T47D (cell line): ENCODE results near the gene MRPS6.
A peak's percentile ranks its signal among the peaks of the same experiment; 100 is the strongest.

ENCODE experiments used
- DNase-seq, 2 experiments: peaks; one replicate each; pipeline versions ENCODE4 v3.0.0 to v3.0.0-alpha.2; 2011 to 2012; ENCODE audit warnings: low read depth in 1 of 2, low spot score in 1 of 2
- JUND ChIP-seq: IDR thresholded peaks from 2 replicates; pipeline ENCODE4 v1.6.1; 2012; ENCODE audit warnings: low read depth
- in situ Hi-C: cut with HindIII; loops from 2 replicates; pipeline ENCODE4 v1.10.0; 2016; ENCODE audit warnings: low sequenced_read_pairs, low pct_unique_long_range_greater_than_20kb

The MRPS6 gene

GRCh38 chr21:34116569-34116968 is 43.2 kb downstream of the MRPS6 start:
- in situ Hi-C loops = no loop called here
- no peak for DNase-seq
- TF ChIP-seq JUND = no peak

- TF ChIP-seq JUND = no peak
- in situ Hi-C loops = no loop called here
- DNase-seq = no peak
These were observed 47.5 kb downstream of the MRPS6 start for GRCh38 chr21:34120867-34121266.

- in situ Hi-C loops = no loop called here
- TF ChIP-seq JUND = no peak
- peak in 1 of 2 experiments; percentile 51 for DNase-seq
These were observed 48.7 kb downstream of the MRPS6 start for GRCh38 chr21:34122047-34122446.

- in situ Hi-C loops = no loop called here
- TF ChIP-seq JUND = no peak
- no peak for DNase-seq
These were observed 50.2 kb downstream of the MRPS6 start for GRCh38 chr21:34123609-34124008.

- no peak for DNase-seq
- in situ Hi-C loops = no loop called here
- TF ChIP-seq JUND = no peak
These were observed 52.9 kb downstream of the MRPS6 start for GRCh38 chr21:34126269-34126668.

- in situ Hi-C loops = no loop called here
These were observed 53.3 kb downstream of the MRPS6 start for GRCh38 chr21:34126691-34127090.

GRCh38 chr21:34128124-34128523 is 54.7 kb downstream of the MRPS6 start:
- no peak for TF ChIP-seq JUND
- DNase-seq = no peak
- in situ Hi-C loops = no loop called here

More at GRCh38 chr21:34126691-34127090, 53.3 kb downstream of the MRPS6 start:
- TF ChIP-seq JUND = no peak
- DNase-seq = no peak

- in situ Hi-C loops = no loop called here
- TF ChIP-seq JUND = no peak
- no peak for DNase-seq
These were observed 55.3 kb downstream of the MRPS6 start for GRCh38 chr21:34128674-34129038.

- in situ Hi-C loops = no loop called here
- DNase-seq = peak in 1 of 2 experiments; percentile 22
- TF ChIP-seq JUND = no peak
These were observed 55.9 kb downstream of the MRPS6 start for GRCh38 chr21:34129039-34129891.

- no peak for TF ChIP-seq JUND
- in situ Hi-C loops = no loop called here
- DNase-seq = no peak
These were observed 56.7 kb downstream of the MRPS6 start for GRCh38 chr21:34129901-34130715.

GRCh38 chr21:34130716-34130985 is 57.3 kb downstream of the MRPS6 start:
- TF ChIP-seq JUND = no peak
- in situ Hi-C loops = no loop called here
- DNase-seq = no peak

GRCh38 chr21:34131586-34131985 is 58.2 kb downstream of the MRPS6 start:
- in situ Hi-C loops = no loop called here
- DNase-seq = no peak

GRCh38 chr21:34132202-34132601 is 58.8 kb downstream of the MRPS6 start:
- TF ChIP-seq JUND = no peak
- no peak for DNase-seq
- in situ Hi-C loops = no loop called here

More at GRCh38 chr21:34131586-34131985, 58.2 kb downstream of the MRPS6 start:
- no peak for TF ChIP-seq JUND
